Muscle of leg (tissue), 11 donors: ENCODE data around the gene SEPTIN10. TPM values are rescaled to one million over a fixed set of nuclear protein-coding genes. Genes with fewer than 3 reads are reported as not detected.
"Not testable (repeated sequence)": the region's sequence is repeated elsewhere in the genome, so short reads cannot be mapped to it uniquely, and the experiment has no call there.

Experiments
- DNase-seq: peaks from one replicate; pipeline ENCODE4 v3.0.0; 2013
- H3K27ac ChIP-seq: one replicate; pipeline ENCODE4 v1.5.1; 2013; ENCODE audit warnings: mild to moderate bottlenecking, low read length, control low read depth
- H3K27me3 ChIP-seq: one replicate; pipeline ENCODE4 v1.6.1; 2013; ENCODE audit warnings: low read length; ENCODE audit not compliant: control insufficient read depth, insufficient read depth
- H3K36me3 ChIP-seq: one replicate; pipeline ENCODE4 v1.6.1; 2013; ENCODE audit warnings: low read length; ENCODE audit not compliant: control insufficient read depth, insufficient read depth
- H3K4me1 ChIP-seq: one replicate; pipeline ENCODE4 v1.6.1; 2013; ENCODE audit warnings: low read length; ENCODE audit not compliant: control insufficient read depth, insufficient read depth
- H3K4me3 ChIP-seq: one replicate; pipeline ENCODE4 v1.5.1; 2013; ENCODE audit warnings: low read length, control low read depth
- H3K9me3 ChIP-seq: replicated peaks from 2 replicates; pipeline ENCODE4 v1.6.1; 2013; ENCODE audit warnings: low read depth, low read length; ENCODE audit not compliant: control insufficient read depth
- WGBS: methylation state at CpG from one replicate; pipeline ENCODE4 v1.1.5; 2013; ENCODE audit warnings: missing lambda C conversion rate; ENCODE audit not compliant: insufficient coverage; 5-methylcytosine and 5-hydroxymethylcytosine counted together
- polyA plus RNA-seq, 8 donors: library from polyadenylated mRNA; unstranded; fragments of 120-200 nt; gene quantifications; one replicate each; pipeline versions ENCODE4 v1.2.1 to v1.2.3, GENCODE V29; 2013; ENCODE audit warnings: inconsistent platforms in 1 of 8, low replicate concordance in 1 of 8; ENCODE audit not compliant: insufficient read length in 8 of 8, insufficient read depth in 1 of 8
- total RNA-seq: library from RNA; stranded (reverse); fragments of 120-200 nt; gene quantifications from one replicate; pipeline ENCODE4 v1.2.4, GENCODE V29; 2013

SEPTIN10 gene
- total and polyA plus RNA-seq, 9 donors = 66.7 to 109 (median 78.9) TPM

DNA sequence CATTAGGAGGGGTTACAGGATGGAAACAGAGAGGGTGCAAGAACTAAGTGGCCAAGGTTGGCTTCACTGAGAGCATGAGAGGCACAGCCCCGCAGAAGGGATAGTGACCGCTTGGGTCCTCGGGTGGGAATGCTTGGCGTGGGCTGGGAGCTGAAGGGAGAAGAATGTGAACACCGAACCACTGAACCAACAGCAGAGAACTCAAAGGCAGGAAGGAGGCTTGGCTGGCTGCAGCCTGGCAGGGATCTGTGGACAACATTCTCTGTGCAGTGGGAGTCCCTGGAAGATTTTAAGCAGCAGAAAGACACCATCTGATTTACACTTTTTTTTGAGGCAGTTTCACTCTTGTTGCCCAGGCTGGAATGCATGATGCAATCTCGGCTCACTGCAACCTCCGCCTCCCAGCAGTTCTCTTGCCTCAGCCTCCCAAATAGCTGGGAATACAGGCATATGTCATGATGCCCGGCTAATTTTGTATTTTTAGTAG, 34.3 kb upstream of the SEPTIN10 start:
- Histone ChIP-seq H3K27ac (no peak overlapping the region), H3K27me3 (no peaks in the 10 kb centered on the region), H3K36me3 (no peaks in the 10 kb centered on the region), H3K4me1 (peaks cover 12% of the 10 kb centered on the region), H3K9me3 (no peaks in the 10 kb centered on the region), H3K4me3 (no peak overlapping the region)
- no peak for DNase-seq
- 58% methylated on average over 5 of the region's 8 CpGs for WGBS

- H3K36me3 ChIP-seq = no peaks in the 10 kb centered on the region
- peaks cover 12% of the 10 kb centered on the region for H3K4me1 ChIP-seq
- H3K9me3 ChIP-seq = no peaks in the 10 kb centered on the region
- H3K4me3 ChIP-seq = no peak overlapping the region
- H3K27me3 ChIP-seq = no peaks in the 10 kb centered on the region
- no peak for DNase-seq
- WGBS = 95% methylated on average over 4 of the region's 7 CpGs
- no peak overlapping the region for H3K27ac ChIP-seq
These were observed 33.9 kb upstream of the SEPTIN10 start for GRCh38 chr2:109647636-109648035.

DNA sequence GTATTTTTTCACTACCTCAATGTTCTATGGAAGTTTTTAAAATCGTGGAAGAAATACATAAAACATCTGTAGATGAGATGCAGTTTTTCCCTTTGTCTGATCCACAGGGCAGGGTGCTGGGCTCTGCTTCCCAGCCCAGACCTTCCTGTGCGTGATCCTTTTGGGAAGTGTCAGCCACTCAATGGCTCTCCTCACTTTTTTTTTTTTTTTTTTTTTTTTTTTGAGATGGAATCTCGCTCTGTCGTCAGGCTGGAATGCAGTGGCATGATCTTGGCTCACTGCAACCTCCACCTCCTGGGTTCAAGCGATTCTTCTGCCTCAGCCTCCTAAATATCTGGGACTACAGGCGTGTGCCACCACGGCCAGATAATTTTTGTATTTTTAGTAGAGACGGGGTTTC, 33.2 kb upstream of the SEPTIN10 start:
- H3K4me1 ChIP-seq = peaks cover 12% of the 10 kb centered on the region
- H3K9me3 ChIP-seq = no peaks in the 10 kb centered on the region
- no peaks in the 10 kb centered on the region for H3K27me3 ChIP-seq
- no peak overlapping the region for H3K27ac ChIP-seq
- WGBS = no CpG with 5 or more reads among the region's 8 CpGs
- H3K4me3 ChIP-seq = no peak overlapping the region
- H3K36me3 ChIP-seq = no peaks in the 10 kb centered on the region
- no peak for DNase-seq

DNA sequence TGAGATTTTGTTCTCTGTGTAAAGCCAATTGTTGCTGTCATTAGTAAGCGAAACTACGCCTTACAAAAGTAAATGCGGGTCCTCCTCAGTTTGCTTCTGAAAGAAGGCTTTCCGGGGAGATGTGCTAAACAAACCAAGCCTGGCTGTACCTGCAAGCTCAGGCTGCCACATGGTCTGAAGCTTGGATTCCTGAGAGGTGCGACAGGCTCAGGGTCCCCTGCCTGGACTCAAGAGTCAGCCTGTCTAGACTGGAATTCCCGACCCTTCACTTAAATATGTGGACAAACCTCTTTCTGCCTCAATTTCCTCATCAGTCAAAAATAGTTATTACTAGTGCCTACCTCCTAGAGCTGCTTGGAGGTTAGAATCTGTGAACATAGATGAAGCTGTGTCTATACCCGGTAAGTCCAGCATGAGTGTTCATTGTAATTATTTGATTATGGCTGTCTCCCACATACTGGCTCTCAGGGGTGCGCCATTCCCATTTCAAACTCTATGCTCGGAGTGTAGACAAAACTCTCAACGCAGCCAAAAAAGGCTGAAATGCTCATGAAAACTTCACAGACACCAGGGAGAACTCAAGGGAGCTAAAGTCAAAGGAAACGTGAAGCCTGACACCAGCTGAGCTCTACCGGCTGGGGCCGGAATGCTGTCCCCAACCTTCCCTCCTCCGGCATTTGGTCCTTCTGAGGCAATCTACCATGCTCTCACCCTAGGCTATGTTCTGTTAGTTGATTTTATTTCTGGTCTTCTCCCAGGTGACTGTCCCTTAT, 31.8 kb upstream of the SEPTIN10 start:
- Histone ChIP-seq H3K27me3 (no peaks in the 10 kb centered on the region), H3K4me1 (peaks cover 12% of the 10 kb centered on the region), H3K4me3 (no peak overlapping the region), H3K27ac (no peak overlapping the region), H3K9me3 (no peaks in the 10 kb centered on the region), H3K36me3 (no peaks in the 10 kb centered on the region)
- DNase-seq = no peak
- WGBS = 66% methylated on average over 9 of the region's 14 CpGs

DNA sequence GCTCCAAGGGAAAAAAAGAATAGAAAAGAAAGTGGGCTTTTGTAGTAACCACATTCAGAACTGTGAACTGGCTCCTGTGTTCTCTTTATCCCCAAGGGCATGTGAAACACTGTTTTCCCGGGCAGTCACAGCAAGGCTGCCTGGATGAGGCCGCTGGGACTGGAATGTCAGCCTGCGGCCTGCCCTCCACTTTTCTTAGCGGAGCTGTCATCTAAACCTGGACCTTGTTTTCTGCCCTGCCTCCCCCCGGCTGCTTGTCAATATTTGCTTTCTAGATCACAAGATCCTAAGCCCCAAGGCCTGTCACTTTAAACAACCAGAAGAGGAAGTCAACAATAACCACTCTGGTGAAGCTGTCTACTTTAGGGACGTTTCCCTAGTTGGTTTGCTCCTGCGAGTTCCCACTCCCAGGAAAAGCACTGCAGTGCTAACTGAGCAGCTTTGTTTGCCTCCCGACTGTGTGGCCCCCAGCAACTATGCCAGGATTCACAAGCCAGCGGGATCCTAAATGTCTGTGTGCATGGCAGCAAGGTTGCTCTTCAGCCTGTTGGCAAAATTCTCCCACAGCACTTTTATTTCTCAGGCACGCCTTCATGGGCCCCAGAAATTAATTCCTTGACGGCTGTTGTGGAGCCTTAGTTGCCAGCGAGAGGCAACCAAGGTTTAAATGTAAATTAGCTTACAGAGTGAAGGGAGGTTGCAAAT, 31.0 kb upstream of the SEPTIN10 start:
- H3K27me3 ChIP-seq = no peaks in the 10 kb centered on the region
- no peak overlapping the region for H3K4me3 ChIP-seq
- DNase-seq = peak; percentile 25
- H3K27ac ChIP-seq = peak overlapping the region; percentile 65
- H3K4me1 ChIP-seq = peaks cover 12% of the 10 kb centered on the region
- 24% methylated on average over 8 of the region's 12 CpGs for WGBS
- no peaks in the 10 kb centered on the region for H3K36me3 ChIP-seq
- no peaks in the 10 kb centered on the region for H3K9me3 ChIP-seq

DNA sequence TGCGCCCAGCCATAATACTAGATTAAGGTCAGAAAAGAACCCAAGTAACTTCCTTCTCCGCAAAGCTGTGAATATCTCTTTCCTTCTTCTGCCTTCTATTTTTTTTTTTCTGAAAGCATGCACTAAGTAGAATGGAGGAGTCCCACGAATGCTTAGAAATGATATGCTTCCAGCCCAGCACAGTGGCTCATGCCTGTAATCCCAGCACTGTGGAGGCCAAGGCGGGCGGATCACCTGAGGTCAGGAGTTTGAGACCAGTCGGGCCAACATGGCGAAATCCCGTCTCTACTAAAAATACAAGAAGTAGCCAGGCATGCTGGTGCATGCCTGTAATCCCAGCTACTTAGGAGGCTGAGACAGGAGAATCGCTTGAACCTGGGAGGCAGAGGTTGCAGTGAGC, 26.2 kb upstream of the SEPTIN10 start:
- H3K36me3 ChIP-seq, DNase-seq, H3K27me3 ChIP-seq, H3K27ac ChIP-seq, H3K4me1 ChIP-seq, H3K4me3 ChIP-seq, H3K9me3 ChIP-seq: not testable (repeated sequence)
- 87% methylated on average over 7 of the region's 9 CpGs for WGBS

DNA sequence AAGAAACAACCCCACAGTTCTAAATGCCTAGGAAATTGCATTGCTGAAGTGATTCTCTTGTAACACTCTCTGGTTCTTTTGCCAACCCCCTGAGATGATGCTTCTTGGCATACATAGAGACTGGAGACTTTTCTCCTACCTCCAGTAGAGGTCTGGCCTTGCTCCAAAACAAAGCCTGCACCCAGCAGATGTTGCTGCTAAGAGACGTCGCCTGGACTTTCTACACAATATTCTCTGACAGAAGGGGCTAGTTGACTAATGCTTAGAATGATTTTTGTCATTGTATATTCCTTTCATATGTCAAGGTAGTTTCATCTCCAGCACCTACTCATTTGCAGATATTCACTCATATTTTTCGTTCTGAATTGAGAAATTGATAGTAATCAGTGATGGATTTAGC, 25.0 kb upstream of the SEPTIN10 start:
- no peak overlapping the region for H3K27ac ChIP-seq
- H3K4me1 ChIP-seq = no peaks in the 10 kb centered on the region
- no peak overlapping the region for H3K4me3 ChIP-seq
- no peaks in the 10 kb centered on the region for H3K36me3 ChIP-seq
- no CpG with 5 or more reads among the region's 3 CpGs for WGBS
- no peaks in the 10 kb centered on the region for H3K27me3 ChIP-seq
- peak; percentile 34 for DNase-seq
- H3K9me3 ChIP-seq = no peaks in the 10 kb centered on the region

DNA sequence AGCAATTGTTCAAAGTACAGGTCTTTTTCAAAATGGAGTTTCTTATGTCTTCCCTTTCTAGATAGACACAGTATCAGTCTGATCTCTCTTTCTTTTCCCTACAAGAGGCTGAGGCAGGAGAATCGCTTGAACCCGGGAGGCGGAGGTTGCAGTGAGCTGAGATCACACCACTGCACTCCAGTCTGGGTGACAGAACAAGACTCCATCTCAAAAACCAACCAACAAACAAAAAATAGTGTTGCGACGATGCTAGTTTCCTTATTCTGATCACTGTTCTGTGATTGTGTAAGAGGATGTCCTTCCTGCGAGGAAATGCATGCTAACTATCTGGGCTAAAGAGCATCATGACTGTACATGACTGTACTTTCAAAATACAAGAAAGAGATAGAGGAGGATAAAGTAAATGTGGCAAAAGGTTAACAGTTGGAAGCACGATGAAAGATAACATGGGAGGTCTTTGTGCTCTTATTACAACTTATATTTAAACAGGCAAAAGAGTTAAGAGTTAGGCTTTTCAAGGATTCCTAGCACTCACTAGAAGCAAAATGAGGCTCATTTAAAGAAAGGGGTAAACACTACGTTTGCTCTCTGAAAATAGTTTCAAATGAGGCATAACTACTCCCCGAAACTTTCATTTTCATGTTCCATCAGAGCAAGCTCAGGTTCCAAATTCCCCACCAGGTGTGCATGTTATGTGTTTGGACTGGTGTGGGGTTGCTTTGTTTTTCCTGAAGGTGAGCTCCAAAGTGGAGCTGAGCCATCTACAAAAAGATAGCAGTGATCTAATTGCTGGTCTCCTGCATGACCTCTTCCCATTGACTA, 24.2 kb upstream of the SEPTIN10 start:
- Histone ChIP-seq H3K4me1 (no peaks in the 10 kb centered on the region), H3K36me3 (no peaks in the 10 kb centered on the region), H3K27me3 (no peaks in the 10 kb centered on the region), H3K4me3 (no peak overlapping the region), H3K27ac (no peak overlapping the region), H3K9me3 (no peaks in the 10 kb centered on the region)
- no CpG with 5 or more reads among the region's 9 CpGs for WGBS
- peak; percentile 25 for DNase-seq

- Histone ChIP-seq H3K4me1 (no peaks in the 10 kb centered on the region), H3K9me3 (no peaks in the 10 kb centered on the region)
- WGBS = no CpG with 5 or more reads among the region's 1 CpG
These were observed 22.6 kb upstream of the SEPTIN10 start for GRCh38 chr2:109636317-109636716.

More at GRCh38 chr2:109636317-109636716, 22.6 kb upstream of the SEPTIN10 start:
- H3K4me3 ChIP-seq = no peak overlapping the region
- DNase-seq = no peak
- H3K27me3 ChIP-seq = no peaks in the 10 kb centered on the region
- H3K27ac ChIP-seq = no peak overlapping the region
- no peaks in the 10 kb centered on the region for H3K36me3 ChIP-seq
